ENCODE measurements around the gene EIF3I.

The EIF3I gene

DNA sequence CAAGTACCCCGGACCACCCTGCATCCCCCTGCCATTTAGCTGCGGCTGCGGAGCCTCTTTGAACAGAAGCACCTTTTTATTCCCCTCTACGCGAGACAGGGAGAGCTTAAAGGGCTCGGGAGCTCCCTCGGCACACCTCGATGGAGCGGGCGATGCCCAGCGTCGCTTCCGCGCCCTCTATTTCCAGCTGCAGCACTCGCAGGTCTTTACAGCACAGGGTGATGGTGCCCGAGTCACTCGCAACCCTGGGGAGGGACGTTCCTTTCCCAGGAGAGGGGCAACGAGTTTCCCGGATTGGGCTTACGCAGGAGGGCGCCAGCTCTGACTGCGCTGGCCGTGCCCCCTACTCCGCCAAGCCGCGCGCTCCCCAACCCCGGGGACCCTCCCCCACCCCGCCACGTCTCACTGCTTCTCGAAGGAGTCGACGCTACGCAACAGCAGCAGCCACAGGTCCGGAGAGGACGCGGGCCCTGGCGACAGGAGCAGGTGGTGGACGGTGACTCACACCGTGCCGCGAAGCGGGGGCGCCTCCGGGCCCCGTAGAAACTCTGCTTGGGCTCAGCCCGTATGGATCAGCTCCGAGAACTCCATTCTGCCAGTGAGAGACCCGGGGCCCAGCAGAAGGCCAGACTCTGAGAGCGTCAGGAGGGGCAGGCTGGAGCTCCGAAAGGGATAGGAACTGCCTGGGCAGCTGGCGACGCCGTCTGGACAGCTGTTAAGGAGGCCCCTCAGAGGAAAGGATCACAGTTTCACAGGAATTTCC lies 19.0 kb downstream of the EIF3I start:
- DNase-seq (ENCODE audit: low read depth), result no peak
- peak overlapping the region; percentile 60 for H3K4me3 ChIP-seq (ENCODE audit: low read depth, low read length)
- TF ChIP-seq, protein P1, sequence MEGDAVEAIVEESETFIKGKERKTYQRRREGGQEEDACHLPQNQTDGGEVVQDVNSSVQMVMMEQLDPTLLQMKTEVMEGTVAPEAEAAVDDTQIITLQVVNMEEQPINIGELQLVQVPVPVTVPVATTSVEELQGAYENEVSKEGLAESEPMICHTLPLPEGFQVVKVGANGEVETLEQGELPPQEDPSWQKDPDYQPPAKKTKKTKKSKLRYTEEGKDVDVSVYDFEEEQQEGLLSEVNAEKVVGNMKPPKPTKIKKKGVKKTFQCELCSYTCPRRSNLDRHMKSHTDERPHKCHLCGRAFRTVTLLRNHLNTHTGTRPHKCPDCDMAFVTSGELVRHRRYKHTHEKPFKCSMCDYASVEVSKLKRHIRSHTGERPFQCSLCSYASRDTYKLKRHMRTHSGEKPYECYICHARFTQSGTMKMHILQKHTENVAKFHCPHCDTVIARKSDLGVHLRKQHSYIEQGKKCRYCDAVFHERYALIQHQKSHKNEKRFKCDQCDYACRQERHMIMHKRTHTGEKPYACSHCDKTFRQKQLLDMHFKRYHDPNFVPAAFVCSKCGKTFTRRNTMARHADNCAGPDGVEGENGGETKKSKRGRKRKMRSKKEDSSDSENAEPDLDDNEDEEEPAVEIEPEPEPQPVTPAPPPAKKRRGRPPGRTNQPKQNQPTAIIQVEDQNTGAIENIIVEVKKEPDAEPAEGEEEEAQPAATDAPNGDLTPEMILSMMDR (IDR thresholded peaks at IDR 0.05; ENCODE audit: low read depth, low read length, missing control alignments), result no peak

DNA sequence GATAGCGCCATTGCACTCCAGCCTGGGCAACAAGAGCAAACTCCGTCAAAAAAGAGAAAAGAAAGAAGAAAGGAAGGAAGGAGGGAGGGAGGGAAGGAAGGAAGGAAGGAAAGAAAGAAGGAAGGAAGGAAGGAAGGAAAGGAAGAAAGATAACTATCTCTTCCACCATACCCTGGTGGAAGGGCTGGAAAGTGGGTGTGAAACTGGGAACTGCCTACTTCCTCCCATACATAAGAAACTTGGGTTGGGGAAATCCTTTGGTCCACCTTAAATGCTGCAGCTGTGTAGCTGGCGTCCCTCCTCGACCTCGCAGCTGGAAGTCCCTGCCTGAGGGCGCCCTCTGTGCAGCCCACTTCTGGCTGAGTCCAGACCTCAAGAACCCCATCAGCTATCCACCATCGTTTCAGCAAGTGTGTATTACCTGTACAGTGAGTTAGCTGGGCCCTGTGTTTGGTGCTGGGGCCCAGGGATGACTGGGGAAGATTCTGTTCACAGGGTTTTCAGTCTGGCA lies 20.2 kb downstream of the EIF3I start:
- no peak for DNase-seq (ENCODE audit: low read depth)
- TF ChIP-seq, protein P1 (IDR thresholded peaks at IDR 0.05; ENCODE audit: low read depth, low read length, missing control alignments), result no peak
- no peak overlapping the region for H3K4me3 ChIP-seq (ENCODE audit: low read depth, low read length)

DNA sequence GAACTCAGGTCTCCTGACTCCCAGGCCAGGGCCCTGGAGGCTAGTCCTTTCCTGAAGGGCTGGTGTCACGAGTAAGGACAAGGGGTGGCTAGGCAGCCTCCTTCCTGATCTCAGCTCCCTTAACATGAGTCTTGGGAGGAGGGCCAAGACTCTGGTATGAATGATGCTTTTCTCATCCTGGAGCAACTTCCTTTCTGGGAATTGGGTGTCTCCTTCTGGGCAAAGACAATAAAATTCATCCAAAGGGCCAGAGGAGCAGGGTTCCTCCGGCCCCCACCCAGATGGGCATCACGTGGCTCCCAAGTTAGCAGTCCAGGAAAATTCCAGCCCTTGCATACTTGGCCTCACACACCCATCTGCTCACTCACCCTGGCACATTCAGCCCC lies 24.7 kb downstream of the EIF3I start, which contains the start of gene FAM167B:
TSS of gene FAM167B (plus strand) at position 335 of the 386 bp plus-strand sequence. CDS start 200 bp downstream, outside the sequence.
- H3K4me3 ChIP-seq (ENCODE audit: low read depth, low read length), result no peak within 1 kb of the TSS
- DNase-seq (ENCODE audit: low read depth), result no peak
- TF ChIP-seq, protein P1 (IDR thresholded peaks at IDR 0.05; ENCODE audit: low read depth, low read length, missing control alignments), result no peak

DNA sequence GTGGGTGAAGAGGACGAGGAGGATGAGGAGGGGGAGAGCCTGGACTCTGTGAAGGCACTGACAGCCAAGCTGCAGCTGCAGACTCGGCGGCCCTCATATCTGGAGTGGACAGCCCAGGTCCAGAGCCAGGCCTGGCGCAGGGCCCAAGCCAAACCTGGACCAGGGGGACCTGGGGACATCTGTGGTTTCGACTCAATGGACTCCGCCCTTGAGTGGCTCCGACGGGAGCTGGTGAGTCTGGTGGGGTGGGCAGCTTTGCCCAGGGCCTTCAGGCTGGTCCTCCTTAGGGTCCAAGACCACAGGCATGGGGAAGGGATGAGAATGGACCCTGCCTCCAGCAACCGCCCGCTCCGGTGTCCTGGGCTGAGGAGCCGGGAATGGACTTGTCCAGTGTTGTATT lies 25.2 kb downstream of the EIF3I start:
- no peak overlapping the region for H3K4me3 ChIP-seq (ENCODE audit: low read depth, low read length)
- TF ChIP-seq, protein P1 (IDR thresholded peaks at IDR 0.05; ENCODE audit: low read depth, low read length, missing control alignments), result no peak
- DNase-seq (ENCODE audit: low read depth), result no peak

DNA sequence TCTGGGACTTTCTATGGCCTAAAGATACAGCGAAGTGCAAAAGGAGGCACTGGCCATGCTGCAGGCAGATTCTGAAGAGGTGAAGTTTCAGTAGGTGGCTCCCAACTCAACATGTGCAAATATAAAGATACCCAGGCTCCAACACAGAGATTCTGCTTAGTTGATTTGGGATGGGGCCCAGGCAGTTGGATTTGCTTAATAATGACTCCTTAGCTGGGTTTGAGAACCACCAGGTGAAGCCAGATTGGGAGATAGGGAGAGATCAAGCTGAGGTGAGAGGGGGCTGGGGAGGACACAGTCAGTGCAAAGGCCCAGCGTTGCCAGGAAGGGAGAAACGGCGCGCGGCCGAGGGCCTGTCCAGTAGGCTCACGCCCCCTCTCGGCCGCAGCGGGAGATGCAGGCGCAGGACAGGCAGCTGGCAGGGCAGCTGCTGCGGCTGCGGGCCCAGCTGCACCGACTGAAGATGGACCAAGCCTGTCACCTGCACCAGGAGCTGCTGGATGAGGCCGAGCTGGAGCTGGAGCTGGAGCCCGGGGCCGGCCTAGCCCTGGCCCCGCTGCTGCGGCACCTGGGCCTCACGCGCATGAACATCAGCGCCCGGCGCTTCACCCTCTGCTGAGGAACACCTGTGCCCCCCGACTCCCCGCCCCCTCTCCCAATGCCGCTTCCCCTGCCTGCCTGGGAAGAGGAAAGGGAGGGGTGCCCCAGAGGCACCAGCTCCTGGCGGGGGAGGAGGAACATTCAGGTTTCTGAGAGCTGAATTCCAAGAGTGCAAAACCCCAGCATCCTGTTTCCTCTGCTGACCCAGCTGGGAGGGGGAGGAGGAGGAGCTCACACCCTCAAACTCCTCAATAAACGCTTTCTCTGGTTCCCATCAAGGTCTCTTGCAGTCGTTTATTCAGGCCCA lies 26.0 kb downstream of the EIF3I start:
- TF ChIP-seq, protein P1 (IDR thresholded peaks at IDR 0.05; ENCODE audit: low read depth, low read length, missing control alignments), result peak; percentile 98
- no peak overlapping the region for H3K4me3 ChIP-seq (ENCODE audit: low read depth, low read length)
- no peak for DNase-seq (ENCODE audit: low read depth)

DNA sequence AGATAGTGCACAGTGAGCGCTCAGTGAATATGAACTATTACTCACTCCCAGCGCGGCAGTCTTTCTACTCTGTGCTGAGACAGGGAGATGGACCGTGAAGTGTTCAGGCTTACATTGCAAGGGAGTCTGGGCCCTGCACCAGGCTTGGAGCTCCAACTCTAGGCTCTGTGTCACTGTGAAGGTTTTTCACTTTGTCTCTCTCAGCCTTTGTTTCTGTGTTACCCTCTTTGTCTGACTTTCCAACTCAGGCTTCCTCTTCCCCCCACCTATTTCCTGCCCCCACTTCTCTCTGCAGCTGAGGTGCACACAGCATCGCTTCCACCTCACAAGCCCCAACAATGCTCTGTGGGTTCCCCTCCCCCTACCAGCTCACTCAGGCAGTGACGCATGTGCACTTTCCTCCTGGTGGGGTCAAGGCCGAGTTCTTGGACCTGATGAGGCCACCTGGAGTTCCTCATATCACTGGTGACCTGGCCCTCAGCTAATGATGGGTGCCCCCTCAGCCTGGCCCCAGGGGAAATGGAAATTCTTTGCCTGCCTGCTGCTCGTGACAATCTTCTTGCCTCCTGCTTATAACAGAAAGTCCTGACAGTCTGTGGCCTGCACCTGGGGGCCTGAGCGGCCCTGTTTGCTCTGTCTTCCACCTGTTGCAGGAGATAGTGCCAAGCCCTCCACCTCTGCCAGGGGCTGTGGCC lies 27.8 kb downstream of the EIF3I start:
- DNase-seq (ENCODE audit: low read depth), result peak; percentile 96
- peak overlapping the region; percentile 27 for H3K4me3 ChIP-seq (ENCODE audit: low read depth, low read length)
- TF ChIP-seq, protein P1 (IDR thresholded peaks at IDR 0.05; ENCODE audit: low read depth, low read length, missing control alignments), result no peak
